H9 (cell line): ENCODE data around the gene FAM193A. TPM values are rescaled to one million over a fixed set of nuclear protein-coding genes. Genes with fewer than 3 reads are reported as not detected.

Experiments
- DNase-seq: peaks from one replicate; pipeline ENCODE4 v3.0.0-alpha.2; 2017
- H2AFZ ChIP-seq: one replicate; pipeline ENCODE4 v1.6.1; 2013; ENCODE audit warnings: mild to moderate bottlenecking, low read length, control low read depth, moderate library complexity
- H2AK5ac ChIP-seq: 2 replicates; pipeline ENCODE4 v1.6.1; 2013; ENCODE audit warnings: low read length, control low read depth, mixed read lengths; ENCODE audit not compliant: insufficient read length
- H2BK120ac ChIP-seq: one replicate; pipeline ENCODE4 v1.6.1; 2013; ENCODE audit warnings: low read depth, mild to moderate bottlenecking, low read length, control low read depth, inconsistent platforms; ENCODE audit not compliant: poor library complexity, severe bottlenecking
- H2BK12ac ChIP-seq: 2 replicates; pipeline ENCODE4 v1.6.1; 2013; ENCODE audit warnings: low read length, control low read depth, mixed read lengths, low read depth; ENCODE audit not compliant: insufficient read length
- H2BK15ac ChIP-seq: 2 replicates; pipeline ENCODE4 v1.6.1; 2013; ENCODE audit warnings: low read depth, low read length, control low read depth
- H2BK20ac ChIP-seq: one replicate; pipeline ENCODE4 v1.6.1; 2013; ENCODE audit warnings: low read depth, mild to moderate bottlenecking, low read length, control low read depth, inconsistent platforms; ENCODE audit not compliant: poor library complexity, severe bottlenecking
- H2BK5ac ChIP-seq: 2 replicates; pipeline ENCODE4 v1.6.1; 2013; ENCODE audit warnings: low read length, control low read depth, mixed read lengths; ENCODE audit not compliant: insufficient read length
- H3K14ac ChIP-seq: 2 replicates; pipeline ENCODE4 v1.6.1; 2013; ENCODE audit warnings: low read length, control low read depth; ENCODE audit not compliant: insufficient read depth
- H3K18ac ChIP-seq: 2 replicates; pipeline ENCODE4 v1.6.1; 2013; ENCODE audit warnings: low read depth, mild to moderate bottlenecking, mixed read lengths, low read length, control low read depth; ENCODE audit not compliant: insufficient read length
- H3K23ac ChIP-seq: 2 replicates; pipeline ENCODE4 v1.6.1; 2013; ENCODE audit warnings: low read length, control low read depth, mixed read lengths, low read depth; ENCODE audit not compliant: insufficient read length
- H3K23me2 ChIP-seq: 2 replicates; pipeline ENCODE4 v1.6.1; 2013; ENCODE audit warnings: low read depth, mild to moderate bottlenecking, mixed read lengths, low read length, control low read depth; ENCODE audit not compliant: insufficient read length, poor library complexity, severe bottlenecking
- H3K27ac ChIP-seq: 2 replicates; pipeline ENCODE4 v1.5.1; 2013; ENCODE audit warnings: low read length, control low read depth, mixed read lengths, low read depth; ENCODE audit not compliant: insufficient read length
- H3K27me3 ChIP-seq: 2 replicates; pipeline ENCODE4 v1.6.1; 2013; ENCODE audit warnings: low read length, control low read depth, inconsistent platforms; ENCODE audit not compliant: insufficient read depth
- H3K4ac ChIP-seq: 2 replicates; pipeline ENCODE4 v1.6.1; 2013; ENCODE audit warnings: low read depth, mild to moderate bottlenecking, control low read depth, inconsistent platforms, low read length, moderate library complexity
- H3K4me1 ChIP-seq: 2 replicates; pipeline ENCODE4 v1.6.1; 2013; ENCODE audit warnings: low read length, control low read depth, inconsistent platforms; ENCODE audit not compliant: insufficient read depth
- H3K4me2 ChIP-seq: 2 replicates; pipeline ENCODE4 v1.6.1; 2013; ENCODE audit warnings: low read length, control low read depth, mixed read lengths; ENCODE audit not compliant: insufficient read length, insufficient read depth
- H3K56ac ChIP-seq: 2 replicates; pipeline ENCODE4 v1.6.1; 2013; ENCODE audit warnings: low read depth, mild to moderate bottlenecking, mixed read lengths, low read length, control low read depth; ENCODE audit not compliant: insufficient read length
- H3K79me1 ChIP-seq: 2 replicates; pipeline ENCODE4 v1.6.1; 2013; ENCODE audit warnings: low read depth, mild to moderate bottlenecking, moderate library complexity, low read length, control low read depth, inconsistent platforms; ENCODE audit not compliant: insufficient read depth, poor library complexity, severe bottlenecking
- H3K79me2 ChIP-seq: 2 replicates; pipeline ENCODE4 v1.6.1; 2013; ENCODE audit warnings: low read length, control low read depth, inconsistent platforms; ENCODE audit not compliant: insufficient read depth
- H3K9ac ChIP-seq: 2 replicates; pipeline ENCODE4 v1.6.1; 2013; ENCODE audit warnings: low read length, control low read depth, mixed read lengths; ENCODE audit not compliant: insufficient read length; ENCODE audit errors: extremely low read depth
- H3K9me3 ChIP-seq: one replicate; pipeline ENCODE4 v1.6.1; 2013; ENCODE audit warnings: low read depth, low read length, inconsistent platforms; ENCODE audit not compliant: control insufficient read depth
- H3T11ph ChIP-seq: one replicate; pipeline ENCODE4 v1.6.1; 2013; ENCODE audit warnings: mild to moderate bottlenecking, low read length, control low read depth, inconsistent platforms
- H4K20me1 ChIP-seq: one replicate; pipeline ENCODE4 v1.6.1; 2013; ENCODE audit not compliant: control insufficient read depth, insufficient read length, insufficient read depth
- H4K5ac ChIP-seq: 2 replicates; pipeline ENCODE4 v1.6.1; 2013; ENCODE audit warnings: low read depth, mild to moderate bottlenecking, mixed read lengths, low read length, control low read depth; ENCODE audit not compliant: insufficient read length
- H4K8ac ChIP-seq: replicated peaks from 2 replicates; pipeline ENCODE4 v1.6.1; 2013; ENCODE audit warnings: low read length, control low read depth, mixed read lengths, low read depth; ENCODE audit not compliant: insufficient read length
- H4K91ac ChIP-seq: 2 replicates; pipeline ENCODE4 v1.6.1; 2013; ENCODE audit warnings: low read depth, mild to moderate bottlenecking, moderate library complexity, mixed read lengths, low read length, control low read depth; ENCODE audit not compliant: insufficient read length
- H3K27ac Mint-ChIP-seq, 3 experiments: 2 replicates in 2 of 3; 3 replicates in 1 of 3; pipeline ENCODE4 v1.8.0; 2020 to 2021; ENCODE audit warnings: mixed read lengths in 3 of 3, mild to moderate bottlenecking in 1 of 3, moderate library complexity in 1 of 3
- H3K27me3 Mint-ChIP-seq: 2 replicates; pipeline ENCODE4 v1.8.0; 2021; ENCODE audit warnings: low read depth, mild to moderate bottlenecking, moderate library complexity, mixed read lengths
- H3K36me3 Mint-ChIP-seq, 3 experiments: 2 replicates in 2 of 3; 3 replicates in 1 of 3; pipeline ENCODE4 v1.8.0; 2020 to 2021; ENCODE audit warnings: low read depth in 3 of 3, mixed read lengths in 3 of 3; ENCODE audit not compliant: insufficient read depth in 1 of 3
- H3K4me1 Mint-ChIP-seq, 2 experiments: 2 replicates each; pipeline ENCODE4 v1.8.0; 2020; ENCODE audit warnings: mixed read lengths in 2 of 2
- H3K4me3 Mint-ChIP-seq, 2 experiments: 2 replicates in 1 of 2; 3 replicates in 1 of 2; pipeline ENCODE4 v1.8.0; 2020 to 2021; ENCODE audit warnings: mild to moderate bottlenecking in 2 of 2, mixed read lengths in 2 of 2, moderate library complexity in 1 of 2
- H3K9me3 Mint-ChIP-seq, 2 experiments: 2 replicates in 1 of 2; 3 replicates in 1 of 2; pipeline ENCODE4 v1.8.0; 2020; ENCODE audit warnings: mild to moderate bottlenecking in 2 of 2, mixed read lengths in 2 of 2, moderate library complexity in 1 of 2
- WGBS: extraction: QIAGEN DNeasy Blood & Tissue Kit; methylation state at CpG from one replicate; pipeline ENCODE4 v1.1.7; 2013; ENCODE audit warnings: missing lambda C conversion rate, low lambda C conversion rate, mixed read lengths; ENCODE audit not compliant: insufficient read length; ENCODE audit errors: extremely low coverage; 5-methylcytosine and 5-hydroxymethylcytosine counted together
- total RNA-seq: library from RNA; stranded (reverse); gene quantifications from 2 replicates; pipeline ENCODE4 v1.2.1, GENCODE V29; 2021
- TF ChIP-seq, protein P1 (sequence below): fragments of 200-600 bp; sonication (generic); conservative IDR thresholded peaks from 3 replicates; pipeline ENCODE4 v1.8.0; 2021; ENCODE audit warnings: antibody characterized with exemption, mild to moderate bottlenecking

FAM193A gene
- total RNA-seq, 1 experiment from 2014 or later, result 36.9 TPM

- H3K18ac ChIP-seq, result no peak overlapping the region
- H3K27ac ChIP-seq, result no peak overlapping the region
- H3K23ac ChIP-seq, result no peak overlapping the region
- no CpG with 5 or more reads among the region's 9 CpGs for WGBS
- H2BK5ac ChIP-seq, result no peak overlapping the region
- no peak overlapping the region for H4K8ac ChIP-seq
- no peaks in the 10 kb centered on the region for H3K9me3 ChIP-seq
- H2BK12ac ChIP-seq, result no peak overlapping the region
- H2BK20ac ChIP-seq, result no peak overlapping the region
- Mint-ChIP-seq H3K4me1 (peaks cover 6 to 8% of the 10 kb centered on the region in 2 experiments; a peak in 2 of 4 replicates), H3K36me3 (peaks cover 29 to 73% (median 51%) of the 10 kb centered on the region in 3 experiments), H3K27ac (no peak overlapping the region), H3K4me3 (no peak overlapping the region), H3K27me3 (no peaks in the 10 kb centered on the region), H3K9me3 (no peaks in the 10 kb centered on the region)
- no peaks in the 10 kb centered on the region for H4K20me1 ChIP-seq
- no peak overlapping the region for H3K9ac ChIP-seq
- no peaks in the 10 kb centered on the region for H3K4me1 ChIP-seq
- TF ChIP-seq, protein P1, sequence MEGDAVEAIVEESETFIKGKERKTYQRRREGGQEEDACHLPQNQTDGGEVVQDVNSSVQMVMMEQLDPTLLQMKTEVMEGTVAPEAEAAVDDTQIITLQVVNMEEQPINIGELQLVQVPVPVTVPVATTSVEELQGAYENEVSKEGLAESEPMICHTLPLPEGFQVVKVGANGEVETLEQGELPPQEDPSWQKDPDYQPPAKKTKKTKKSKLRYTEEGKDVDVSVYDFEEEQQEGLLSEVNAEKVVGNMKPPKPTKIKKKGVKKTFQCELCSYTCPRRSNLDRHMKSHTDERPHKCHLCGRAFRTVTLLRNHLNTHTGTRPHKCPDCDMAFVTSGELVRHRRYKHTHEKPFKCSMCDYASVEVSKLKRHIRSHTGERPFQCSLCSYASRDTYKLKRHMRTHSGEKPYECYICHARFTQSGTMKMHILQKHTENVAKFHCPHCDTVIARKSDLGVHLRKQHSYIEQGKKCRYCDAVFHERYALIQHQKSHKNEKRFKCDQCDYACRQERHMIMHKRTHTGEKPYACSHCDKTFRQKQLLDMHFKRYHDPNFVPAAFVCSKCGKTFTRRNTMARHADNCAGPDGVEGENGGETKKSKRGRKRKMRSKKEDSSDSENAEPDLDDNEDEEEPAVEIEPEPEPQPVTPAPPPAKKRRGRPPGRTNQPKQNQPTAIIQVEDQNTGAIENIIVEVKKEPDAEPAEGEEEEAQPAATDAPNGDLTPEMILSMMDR, result no peak
- no peaks in the 10 kb centered on the region for H3K23me2 ChIP-seq
- no peak for DNase-seq
- H3K14ac ChIP-seq, result no peak overlapping the region
- H3K79me1 ChIP-seq, result no peaks in the 10 kb centered on the region
- H3K4ac ChIP-seq, result no peak overlapping the region
- no peak overlapping the region for H4K5ac ChIP-seq
- H2AFZ ChIP-seq, result no peak overlapping the region
- no peak overlapping the region for H3K4me2 ChIP-seq
- no peak overlapping the region for H3K56ac ChIP-seq
- no peaks in the 10 kb centered on the region for H3K27me3 ChIP-seq
- H2AK5ac ChIP-seq, result no peak overlapping the region
- no peaks in the 10 kb centered on the region for H3K79me2 ChIP-seq
- no peak overlapping the region for H4K91ac ChIP-seq
- H2BK15ac ChIP-seq, result no peak overlapping the region
- no peak overlapping the region for H3T11ph ChIP-seq
- H2BK120ac ChIP-seq, result no peak overlapping the region
Observed at GRCh38 chr4:2648159-2648814, 111.8 kb downstream of the FAM193A start.
